ENCODE measurements around the gene CALML5.

Gene CALML5

DNA sequence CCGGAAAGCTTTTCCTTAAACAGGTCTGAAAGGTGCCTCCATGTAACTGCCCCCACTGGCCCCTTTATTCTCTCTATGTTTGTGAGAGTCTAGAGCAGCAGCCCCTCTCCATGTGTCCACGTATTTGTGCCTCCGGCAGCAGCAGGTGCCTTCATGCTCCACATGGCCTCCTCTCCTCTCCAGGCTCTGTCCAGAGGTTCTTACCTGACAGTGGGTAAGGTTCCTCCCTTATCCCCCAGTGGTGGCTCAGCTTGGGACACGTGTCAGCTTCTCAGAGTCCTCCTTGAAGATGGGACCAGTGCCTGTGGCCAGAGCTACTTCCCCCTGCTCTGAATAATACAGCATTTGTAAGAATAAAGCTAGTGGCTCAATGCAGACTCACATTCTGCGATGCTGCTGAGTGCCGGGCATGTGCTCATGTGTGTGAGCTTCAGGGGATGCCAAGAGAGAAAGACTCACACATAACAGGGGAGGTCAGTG is 33.3 kb upstream of the CALML5 start:
- no peak for DNase-seq

DNA sequence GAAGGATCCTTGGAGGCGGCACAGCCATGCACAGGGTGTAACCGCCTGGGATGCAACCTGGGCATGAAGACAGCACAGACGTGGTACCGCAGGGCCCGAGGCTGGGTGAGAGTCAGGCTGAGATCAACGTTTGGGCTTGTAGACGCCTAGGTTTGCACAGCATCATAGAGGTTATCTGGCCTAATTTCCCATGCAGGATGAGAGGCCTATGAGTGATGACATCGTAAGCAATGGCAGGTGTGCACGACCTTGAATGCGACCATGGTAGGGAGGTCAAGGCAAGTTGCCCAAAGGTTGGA is 32.9 kb upstream of the CALML5 start:
- DNase-seq = no peak

DNA sequence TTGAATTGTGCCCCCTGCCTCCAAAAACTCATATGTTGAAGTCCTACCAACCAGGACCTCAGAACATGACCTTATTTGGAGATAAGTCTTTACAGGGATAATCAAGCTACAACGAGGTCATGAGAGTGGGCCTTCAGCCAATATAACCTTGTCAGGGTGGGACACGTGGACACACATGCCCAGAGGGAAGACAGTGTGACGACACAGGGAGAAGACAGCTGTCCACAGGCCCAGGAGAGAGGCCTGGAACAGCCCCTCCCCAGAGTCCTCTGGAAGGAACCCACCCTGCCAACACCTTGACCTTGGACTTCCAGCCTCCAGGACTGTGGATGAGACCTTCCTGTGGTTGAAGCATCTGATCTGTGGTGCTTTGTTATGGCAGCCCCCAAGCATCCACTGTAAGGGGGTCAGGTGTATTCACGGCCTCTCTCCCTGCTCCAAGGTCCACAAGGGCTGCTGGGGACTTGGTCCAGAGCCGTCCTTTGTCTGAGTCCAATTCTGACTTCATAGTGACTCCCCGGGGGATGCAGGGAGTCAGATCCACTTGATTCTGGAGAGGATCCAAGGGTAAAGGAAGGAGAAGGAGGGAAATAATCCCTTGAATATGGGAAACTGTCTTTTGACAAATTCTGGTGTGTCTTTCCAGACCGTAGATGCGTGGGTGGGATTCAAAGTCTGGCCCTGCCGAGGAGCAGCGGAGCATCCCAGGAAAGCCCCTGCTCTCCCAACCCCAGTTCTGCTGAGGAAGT is 32.4 kb upstream of the CALML5 start:
- DNase-seq = no peak

DNA sequence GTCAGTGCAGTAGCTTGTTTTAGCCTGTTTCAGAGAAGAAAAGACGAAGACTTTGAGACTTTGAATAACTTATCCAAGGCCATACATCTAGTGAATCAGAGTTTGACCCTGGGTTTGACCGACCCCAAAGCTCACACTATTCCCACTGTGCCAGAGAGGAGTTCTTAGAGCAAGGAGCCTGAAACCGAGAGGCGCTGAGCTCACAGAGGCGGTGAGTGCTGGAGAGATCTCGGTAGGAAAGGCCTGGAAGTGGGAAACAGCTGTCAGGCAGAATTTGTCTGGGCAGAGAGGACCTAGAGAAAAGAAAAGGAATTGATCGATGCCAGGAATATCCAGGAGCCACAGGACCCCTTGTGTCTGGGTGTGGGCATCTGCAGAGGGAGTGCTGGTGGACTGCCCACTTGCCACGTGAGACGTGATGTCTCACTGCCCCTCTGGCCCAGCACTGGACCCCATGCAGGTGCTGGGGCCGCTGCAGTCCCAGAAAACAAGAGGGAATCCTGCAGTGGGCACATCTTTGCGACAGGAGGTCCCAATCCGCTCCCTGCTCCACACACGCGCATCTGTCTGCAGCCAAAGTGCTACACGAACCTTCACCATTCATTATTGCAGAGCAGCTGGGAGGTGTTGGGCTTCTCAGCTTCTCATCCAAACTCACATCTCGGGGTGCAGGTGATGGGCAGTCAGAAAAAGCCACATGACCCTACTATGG is 31.6 kb upstream of the CALML5 start:
- no peak for DNase-seq

DNA sequence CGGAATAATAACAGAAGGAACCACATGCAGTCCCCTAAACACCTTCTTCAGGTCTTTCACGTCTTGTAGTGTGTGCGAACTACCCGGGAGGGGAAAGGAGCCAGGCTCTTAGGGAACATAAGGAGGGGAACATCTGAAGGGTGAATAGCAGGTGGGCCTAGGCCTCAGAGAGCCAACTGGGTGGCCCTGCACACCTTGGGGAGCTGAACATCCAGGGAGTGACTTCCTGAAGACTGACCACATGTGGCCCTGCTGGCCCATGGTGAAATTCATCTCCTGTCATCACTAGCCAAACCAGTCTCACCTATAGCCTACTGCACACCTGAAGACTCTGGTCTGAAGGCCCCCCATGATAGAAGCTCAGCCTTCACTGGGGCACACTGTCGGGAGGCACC is 31.0 kb upstream of the CALML5 start:
- no peak for DNase-seq

DNA sequence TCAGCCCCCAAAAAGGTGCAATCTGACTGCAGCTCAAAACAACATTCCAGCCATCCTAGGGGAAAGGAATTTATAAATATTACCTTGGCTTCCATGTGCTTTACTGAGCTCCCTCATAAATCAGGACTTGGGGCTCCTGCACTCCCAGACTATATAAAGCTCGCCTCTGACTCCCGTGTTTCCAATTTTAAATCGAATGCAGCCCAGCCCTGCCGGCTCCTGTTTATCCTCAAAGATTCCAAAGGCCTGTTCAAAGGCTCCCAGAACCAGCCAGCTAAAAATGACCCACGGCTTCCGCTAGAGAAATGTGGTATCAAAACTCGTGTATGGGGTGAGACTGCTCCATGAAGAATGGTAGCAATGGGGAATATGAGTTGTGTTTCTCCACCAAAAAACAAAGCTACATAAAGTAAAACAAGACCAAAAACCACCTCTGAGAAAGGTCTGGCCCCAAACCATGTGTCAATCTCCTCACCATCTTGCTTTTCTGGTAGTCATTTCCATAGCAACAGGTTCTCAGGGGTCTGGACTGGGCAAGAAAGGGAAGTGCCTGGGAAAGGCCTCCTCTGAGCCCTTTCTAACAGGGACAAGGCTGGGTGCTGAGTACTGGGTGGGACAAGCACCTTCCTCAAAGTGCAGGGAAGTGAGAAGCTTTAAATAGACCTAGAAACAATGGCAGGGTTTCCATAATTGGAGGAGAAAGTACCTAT is 30.5 kb upstream of the CALML5 start:
- no peak for DNase-seq

DNA sequence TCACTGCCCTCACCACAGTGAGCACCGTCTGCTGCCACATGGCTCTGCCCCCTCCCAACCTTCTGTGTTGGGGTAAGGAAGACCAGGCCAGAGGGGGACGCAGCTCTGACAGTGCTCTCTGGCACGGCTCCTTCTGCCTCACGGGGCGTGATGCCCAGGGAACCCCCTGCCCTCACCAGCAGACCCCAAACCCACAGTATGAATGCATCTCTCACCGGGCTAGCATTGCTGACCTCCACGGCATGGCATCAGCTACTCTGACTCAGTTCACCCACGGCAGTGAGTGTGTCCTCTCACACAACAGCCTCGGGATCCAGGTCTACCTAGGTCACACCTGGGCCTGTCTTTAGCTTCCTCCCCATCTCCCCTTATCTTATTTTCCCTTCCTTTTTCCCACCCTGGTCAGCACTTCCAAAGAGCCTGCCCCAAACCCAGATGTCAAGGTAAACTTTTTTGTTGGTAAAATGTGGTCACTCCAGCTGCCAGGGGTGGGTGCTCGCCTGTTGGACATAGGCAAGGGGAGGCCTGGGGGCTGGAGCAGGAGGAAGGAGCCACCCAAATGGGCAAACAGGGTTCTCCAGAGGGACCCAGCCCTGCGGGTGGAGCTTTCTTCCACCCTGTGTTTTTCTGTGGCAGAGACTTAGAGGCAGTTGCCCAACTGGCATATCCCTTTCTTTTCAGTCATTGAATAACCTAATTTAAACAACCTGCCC is 29.8 kb upstream of the CALML5 start:
- no peak for DNase-seq

DNA sequence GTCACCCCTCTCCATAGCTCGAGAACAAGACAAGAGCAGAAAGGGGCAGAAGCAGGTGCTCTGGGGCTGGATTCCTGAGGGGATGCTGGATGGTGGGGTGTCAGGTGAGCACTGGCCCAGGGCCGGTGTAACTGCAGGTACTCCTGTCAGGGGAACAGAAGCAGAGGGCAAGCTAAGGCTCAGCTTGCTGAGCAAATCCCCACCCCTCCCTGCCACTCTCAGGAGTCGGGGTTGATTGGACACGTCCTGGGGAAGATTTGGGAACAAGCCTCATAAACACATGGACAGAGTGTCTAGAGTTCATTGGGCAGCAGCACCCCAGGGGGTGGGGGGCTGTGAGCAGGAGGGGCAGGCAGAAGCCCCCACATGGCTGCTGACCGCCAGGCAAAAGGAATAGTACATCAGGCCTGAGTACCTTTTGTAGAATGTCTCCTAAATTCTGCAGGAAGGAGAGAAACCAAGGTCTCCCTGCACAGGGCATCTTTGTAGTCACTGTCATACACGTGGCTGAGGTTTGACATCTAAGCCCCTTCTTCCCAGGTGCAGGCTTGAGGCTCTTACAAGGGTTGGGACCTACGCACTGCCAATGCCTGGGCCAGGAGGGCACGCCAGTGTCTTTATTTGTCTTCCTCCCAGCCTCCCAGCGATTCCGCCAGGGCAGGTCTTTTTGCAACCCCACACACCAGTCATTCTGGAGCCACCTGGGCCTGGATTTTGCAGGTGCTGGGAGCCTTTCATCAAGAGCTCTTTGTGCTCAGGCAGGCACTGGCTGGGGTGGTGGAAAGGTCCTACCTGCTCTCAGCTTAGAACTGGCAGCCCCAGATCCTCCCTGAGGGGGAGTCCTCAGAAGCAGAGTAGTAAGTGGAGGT is 28.2 kb upstream of the CALML5 start:
- DNase-seq = no peak

DNA sequence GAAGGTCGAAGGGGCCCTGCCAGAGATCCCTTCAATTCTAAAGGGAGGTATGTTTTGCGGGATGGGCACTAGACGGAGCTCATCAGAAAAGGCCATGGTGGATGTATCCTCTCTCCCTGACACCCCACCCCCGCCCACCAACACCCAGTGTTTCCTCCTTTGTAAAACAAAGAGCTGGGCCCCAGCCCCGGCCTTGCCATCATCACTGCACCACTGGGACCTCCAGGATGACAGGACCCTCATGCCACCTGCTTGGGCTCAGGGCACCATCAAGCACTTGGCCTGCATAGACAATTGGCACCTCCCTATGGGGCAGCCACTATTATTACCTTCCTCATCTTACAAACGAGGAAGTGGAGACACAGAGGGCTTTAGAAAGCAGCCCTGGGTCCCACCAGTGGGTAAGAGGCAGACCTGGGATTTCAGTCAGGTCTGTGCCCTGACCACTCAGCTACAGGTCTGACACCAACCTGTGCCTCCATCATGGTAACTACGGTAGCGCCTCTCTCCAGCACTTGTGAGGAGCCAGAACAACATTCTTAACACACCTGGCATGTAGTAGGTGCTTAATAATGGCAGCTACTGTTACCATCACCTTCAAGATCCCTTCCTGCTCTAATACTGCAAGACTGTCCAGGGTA is 27.4 kb upstream of the CALML5 start:
- DNase-seq = no peak

DNA sequence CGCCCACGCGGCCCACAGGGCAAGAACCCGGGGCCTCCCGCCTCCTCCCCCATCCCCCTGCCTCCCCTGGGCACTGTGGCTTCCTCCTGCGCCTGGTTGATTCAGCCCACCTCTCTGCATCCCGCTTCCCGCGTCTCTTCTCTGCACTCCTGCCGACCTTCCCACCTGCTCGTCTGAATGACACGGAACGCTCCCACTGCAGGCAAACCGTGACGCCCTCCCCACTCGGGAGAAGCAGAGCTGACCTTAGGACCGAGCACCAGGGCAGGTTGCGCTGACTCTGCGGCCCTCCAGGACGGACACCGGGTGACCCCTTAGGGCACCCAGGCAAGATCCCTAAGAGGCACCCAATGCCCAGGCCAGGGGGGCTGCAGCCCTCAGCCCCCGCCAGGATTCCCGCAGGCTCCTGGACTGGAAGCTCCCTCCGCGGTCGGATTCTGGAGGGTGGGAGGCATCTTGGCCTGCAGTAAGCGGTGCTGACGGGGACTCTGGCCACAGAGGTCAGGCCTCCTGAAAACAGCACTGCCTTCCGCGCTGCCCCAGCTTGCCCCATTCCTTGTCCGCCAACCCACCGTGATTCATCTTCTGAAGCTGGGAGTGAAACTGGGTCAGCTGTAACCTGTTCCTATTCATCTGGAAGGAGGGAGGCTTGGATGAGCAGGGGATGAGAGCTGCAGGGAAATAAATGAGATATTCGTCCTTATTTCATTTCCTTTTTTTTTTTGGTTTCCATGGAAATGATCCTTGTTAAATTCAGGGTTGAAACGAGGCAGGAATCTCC is 26.4 kb upstream of the CALML5 start:
- no peak for DNase-seq

DNA sequence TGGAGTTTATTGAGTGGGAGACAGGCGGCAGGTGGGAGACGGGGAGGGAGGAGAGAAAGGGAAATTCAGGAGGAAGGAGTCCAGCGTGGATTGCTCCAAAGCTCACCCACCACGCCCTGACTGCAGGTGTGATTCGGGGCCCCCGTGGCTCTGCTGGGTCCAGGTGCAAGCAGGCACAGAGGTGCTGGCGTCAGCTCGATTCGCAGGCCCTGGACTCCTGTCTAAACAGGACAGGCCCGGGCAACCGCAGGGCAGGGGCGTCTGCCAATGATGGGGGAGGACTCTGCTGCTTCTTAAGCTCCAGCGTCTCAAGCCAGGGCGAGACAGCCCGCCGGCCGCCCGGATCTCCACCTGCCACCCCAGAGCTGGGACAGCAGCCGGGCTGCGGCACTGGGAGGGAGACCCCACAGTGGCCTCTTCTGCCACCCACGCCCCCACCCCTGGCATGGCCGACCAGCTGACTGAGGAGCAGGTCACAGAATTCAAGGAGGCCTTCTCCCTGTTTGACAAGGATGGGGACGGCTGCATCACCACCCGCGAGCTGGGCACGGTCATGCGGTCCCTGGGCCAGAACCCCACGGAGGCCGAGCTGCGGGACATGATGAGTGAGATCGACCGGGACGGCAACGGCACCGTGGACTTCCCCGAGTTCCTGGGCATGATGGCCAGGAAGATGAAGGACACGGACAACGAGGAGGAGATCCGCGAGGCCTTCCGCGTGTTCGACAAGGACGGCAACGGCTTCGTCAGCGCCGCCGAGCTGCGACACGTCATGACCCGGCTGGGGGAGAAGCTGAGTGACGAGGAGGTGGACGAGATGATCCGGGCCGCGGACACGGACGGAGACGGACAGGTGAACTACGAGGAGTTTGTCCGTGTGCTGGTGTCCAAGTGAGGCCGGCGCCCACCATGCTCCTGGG is 25.5 kb upstream of the CALML5 start, which contains the start of gene CALML3:
Gene CALML3 (plus strand): TSS at position 321 of the 920 bp plus-strand sequence. CDS start 125 bp downstream, at position 446.
- no peak for DNase-seq

DNA sequence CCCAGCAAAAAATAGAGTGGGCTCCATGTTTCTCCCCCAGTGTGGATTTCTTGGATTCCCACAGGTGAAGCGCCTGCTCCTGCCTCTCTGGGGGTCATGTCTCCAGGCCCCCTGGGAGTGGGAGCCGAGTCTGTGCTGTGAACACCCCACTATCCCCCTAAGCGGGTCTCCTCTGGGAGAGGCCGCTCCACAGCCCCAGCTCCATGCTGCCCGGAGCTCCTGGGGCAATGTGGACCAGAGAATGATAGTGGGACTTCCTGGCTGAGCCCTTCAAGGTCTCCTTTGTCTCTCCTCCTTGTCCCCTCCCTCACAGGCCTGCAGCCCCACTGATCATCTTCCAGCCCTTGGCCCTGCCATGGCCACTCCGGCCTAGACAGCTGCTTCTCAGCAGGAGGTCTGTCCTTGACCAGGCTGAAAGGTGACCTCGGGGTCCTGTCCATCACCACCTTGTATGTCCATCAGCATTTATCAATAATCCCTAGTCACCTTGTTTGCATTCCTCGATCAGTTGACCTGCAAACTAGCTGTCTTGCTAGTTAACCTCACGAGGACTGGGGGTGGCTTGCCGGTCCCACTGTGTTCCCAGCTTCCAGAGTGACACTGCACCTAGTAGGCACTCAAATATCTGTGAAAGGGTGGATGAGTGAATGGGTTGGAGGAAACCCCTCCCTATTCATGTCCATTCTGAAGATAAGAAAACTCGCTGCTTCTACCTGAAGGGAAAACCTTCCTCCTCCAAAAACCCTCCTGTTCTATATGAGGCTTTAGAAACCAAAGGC is 24.6 kb upstream of the CALML5 start:
- no peak for DNase-seq

DNA sequence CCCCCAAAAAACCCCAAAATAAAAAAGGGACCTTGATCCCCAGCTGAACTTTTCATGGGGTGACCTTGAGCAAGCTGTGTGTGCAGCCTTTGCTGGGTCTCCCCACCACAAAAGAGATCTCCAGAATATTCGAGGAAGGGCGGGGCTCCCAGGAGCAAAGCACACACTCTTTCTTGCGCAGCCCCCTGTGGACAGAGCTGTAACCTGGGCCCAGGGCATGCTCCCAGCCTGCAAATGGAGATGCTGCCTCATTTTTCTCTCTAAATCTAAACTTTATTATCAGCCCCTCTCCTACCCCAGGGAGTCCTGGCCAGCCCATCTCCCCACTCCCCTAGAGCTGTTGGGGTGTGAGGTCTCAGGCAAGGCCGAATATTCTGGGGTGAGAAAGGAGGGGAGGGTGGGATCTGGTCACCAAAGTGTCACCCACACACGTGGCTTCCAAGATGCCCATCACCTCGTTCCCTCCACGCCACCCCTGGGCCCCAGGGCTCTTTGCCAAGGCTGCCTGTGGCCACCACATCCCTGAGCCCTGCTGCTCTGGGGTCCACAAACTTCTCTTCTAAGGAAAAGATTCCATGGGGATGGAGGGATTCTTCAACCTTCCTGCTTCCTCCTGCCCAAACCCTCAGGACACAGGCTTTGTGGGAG is 23.7 kb upstream of the CALML5 start:
- DNase-seq = no peak

DNA sequence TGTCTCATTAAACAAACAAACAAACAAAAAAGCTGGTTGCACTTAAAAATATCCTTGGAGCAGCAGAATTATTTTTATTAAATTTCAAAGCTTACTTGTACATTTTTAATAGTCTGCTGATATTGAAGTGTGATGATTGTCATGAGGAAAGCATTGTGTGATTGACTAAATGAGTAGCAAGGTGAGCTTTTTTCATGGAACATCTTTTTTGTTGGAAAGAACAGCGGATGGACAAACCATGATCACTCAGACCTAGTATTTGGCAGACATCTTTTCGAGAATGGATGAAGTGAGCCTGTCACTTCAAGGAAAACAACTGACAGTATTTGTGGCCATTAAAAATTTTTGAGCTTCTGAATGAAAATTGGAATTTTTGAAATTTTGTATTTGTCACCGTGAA is 19.7 kb upstream of the CALML5 start:
- DNase-seq = no peak

DNA sequence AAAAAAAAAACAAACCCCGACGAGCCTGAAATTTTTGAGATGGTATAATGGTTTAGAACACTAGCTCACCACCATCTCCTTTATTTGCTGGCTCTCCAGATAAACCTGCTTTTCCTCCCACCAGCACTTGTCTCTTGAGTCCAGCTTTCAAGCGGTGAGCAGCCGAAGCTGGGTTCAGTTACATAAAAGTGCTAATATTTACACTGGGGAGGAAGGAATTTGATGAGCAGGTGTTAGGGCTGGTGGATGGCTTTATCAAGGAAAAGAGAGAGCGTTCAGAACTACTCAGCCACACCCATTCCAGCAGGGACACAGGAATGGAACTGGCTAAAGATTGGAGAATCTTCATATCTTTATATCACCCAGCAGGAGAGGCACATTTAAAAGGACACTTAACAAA is 18.8 kb upstream of the CALML5 start:
- DNase-seq = no peak

DNA sequence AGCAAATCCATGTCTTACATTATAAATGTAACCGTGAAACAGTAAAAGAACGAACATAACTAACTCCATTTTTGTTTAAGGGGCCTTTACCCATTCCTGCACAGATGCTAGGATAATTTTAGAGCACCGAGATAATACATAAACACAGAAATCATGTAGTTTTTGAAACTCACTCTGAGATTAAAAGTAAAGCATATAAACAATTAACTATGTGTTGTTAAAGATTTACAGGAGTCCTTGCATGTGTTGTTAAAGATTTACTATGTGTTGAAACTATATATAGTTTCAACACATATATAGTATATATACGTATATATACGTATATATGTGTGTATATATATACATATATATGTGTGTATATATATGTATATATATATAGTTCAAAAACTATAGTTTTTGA is 18.2 kb upstream of the CALML5 start:
- DNase-seq = no peak

DNA sequence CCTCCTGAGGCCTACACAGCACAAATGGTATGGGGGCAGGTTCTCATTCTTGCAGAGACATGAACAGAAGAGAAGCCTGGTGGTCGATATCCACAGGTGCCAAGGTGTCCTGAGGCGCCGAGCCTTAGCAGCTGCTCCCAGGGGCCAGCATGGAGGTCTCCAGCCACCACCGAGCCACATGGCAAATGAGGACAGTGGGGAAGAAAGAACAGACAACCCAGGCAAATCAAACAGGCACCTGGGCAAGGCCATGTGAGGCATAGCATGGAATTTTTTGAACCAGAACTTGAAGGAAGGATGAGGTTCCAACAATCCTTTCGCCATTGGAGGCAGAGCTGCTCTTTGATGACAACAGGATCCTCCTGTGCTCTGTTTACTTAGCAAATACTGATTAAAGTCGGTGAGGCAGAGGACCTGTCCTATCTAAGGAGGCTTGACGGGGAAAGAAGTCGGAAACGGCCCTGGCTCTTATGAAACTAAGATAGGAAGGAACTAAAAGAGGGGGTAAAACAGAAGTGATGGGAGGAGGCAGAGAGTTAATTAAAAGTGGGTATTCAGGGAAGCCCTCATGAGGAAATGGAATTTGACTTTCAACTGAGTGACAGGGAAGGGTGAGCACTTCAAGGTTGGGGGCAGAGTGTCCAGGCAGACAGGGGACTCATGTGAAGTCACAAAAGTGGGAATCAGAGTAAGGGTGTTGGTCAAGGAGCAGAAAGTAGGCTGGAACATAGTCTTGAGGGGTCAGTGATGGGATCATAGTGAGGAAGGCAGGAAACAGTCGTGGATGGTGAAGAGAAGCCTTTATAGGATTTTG is 16.8 kb upstream of the CALML5 start:
- DNase-seq = no peak

Measured in DMS 273 treated with DMSO at 0.1 percent for 48 hours (cell line).